ENCODE data around the gene NT5DC3.

DNA sequence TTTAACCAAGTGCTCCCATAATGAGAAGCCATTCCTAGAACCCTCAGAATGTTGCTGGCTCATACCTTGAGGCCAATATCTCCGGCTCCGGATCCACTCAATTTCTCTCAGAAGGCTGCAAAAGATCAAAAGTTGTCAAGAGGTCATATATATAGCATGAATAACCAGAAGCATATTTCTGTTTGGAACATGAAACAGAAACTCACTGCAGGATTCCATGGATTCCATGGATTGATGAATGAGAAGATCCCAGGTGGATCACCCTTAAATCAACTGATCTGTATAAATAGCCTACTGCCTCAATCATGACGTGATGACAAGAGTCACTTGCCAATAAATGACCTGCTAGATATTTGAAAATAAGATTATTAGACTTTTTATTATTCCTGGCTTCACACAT lies 3.3 kb upstream of the NT5DC3 start:
- TF ChIP-seq, protein P1, sequence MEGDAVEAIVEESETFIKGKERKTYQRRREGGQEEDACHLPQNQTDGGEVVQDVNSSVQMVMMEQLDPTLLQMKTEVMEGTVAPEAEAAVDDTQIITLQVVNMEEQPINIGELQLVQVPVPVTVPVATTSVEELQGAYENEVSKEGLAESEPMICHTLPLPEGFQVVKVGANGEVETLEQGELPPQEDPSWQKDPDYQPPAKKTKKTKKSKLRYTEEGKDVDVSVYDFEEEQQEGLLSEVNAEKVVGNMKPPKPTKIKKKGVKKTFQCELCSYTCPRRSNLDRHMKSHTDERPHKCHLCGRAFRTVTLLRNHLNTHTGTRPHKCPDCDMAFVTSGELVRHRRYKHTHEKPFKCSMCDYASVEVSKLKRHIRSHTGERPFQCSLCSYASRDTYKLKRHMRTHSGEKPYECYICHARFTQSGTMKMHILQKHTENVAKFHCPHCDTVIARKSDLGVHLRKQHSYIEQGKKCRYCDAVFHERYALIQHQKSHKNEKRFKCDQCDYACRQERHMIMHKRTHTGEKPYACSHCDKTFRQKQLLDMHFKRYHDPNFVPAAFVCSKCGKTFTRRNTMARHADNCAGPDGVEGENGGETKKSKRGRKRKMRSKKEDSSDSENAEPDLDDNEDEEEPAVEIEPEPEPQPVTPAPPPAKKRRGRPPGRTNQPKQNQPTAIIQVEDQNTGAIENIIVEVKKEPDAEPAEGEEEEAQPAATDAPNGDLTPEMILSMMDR (conservative IDR thresholded peaks at IDR 0.05; ENCODE audit: low read length): no peak
- TF ChIP-seq EZH2phosphoT487 (IDR thresholded peaks at IDR 0.05; ENCODE audit: borderline replicate concordance): no peak

Data from Loucy (cell line).